SH-SY5Y (cell line): ENCODE results near the gene PON1.

Experiments
- GATA2 ChIP-seq: IDR thresholded peaks from 2 replicates; pipeline ENCODE4 v1.6.1; 2011; ENCODE audit warnings: mild to moderate bottlenecking, low read depth, low read length
- GATA3 ChIP-seq: IDR thresholded peaks from 2 replicates; pipeline ENCODE4 v1.6.1; 2011; ENCODE audit warnings: low read depth, mild to moderate bottlenecking, low read length, moderate library complexity

PON1 gene

DNA sequence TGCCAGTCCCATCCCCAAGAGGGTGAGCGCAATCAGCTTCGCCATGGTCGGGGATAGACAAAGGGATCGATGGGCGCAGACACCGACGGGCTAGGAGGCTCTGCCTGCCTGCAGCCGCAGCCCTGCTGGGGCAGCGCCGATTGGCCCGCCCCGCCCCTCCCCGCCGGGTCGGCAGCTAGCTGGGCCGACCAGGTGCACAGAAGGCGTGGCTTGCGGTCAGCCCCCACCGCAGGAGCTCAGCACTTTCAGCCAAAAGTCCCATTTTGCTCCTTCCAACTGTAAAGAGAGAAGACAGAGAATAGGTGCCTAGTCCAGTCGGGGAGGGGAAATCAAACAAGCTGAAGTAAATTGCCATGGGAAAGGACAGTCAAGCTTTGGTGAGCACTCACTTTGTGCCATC, at the start of gene PON1:
Gene PON1 (minus strand): TSS at position 102 of the 400 bp plus-strand sequence. CDS start 57 bp downstream, at position 45.
- TF ChIP-seq GATA2 (no peak), GATA3 (no peak)

DNA sequence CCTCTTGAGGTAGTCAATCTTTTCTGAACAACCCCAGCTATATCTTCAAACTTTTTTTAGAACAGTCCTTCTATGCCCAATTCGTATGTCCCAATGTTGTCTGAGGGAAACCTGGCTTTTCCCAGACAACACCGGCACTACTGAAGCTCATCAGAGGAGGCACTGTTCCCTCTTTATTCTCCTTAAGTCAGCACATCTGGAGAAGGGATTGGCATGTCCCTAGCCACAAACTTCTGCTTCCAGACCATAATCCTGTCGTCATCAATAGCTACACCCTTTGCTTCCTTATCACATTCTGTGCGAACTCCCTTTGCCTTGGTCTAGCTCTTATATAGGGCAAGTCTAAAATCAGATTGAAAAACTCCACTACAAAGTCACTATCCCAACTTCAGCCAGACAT, 49.0 kb upstream of the PON1 start:
- TF ChIP-seq GATA3 (no peak), GATA2 (no peak)

DNA sequence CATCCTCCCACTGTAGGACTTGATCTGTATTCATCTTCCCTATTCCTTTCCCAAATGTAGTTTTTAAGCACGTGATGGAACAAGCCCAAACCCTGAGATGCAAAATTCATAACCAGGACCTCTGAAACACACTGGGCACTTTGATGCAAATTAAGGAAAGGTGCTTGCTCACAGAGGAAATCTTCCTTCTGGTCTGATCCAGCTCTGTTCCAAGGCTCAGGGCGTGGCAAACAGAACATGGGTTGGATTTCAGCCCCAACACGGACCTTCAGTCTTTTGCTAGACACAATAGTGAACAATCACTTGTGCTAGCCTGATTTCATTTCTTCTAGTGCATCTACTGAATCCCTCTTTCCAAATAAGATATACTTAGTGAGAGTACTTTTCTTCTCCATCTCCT, 43.9 kb upstream of the PON1 start:
- no peak for TF ChIP-seq GATA3

DNA sequence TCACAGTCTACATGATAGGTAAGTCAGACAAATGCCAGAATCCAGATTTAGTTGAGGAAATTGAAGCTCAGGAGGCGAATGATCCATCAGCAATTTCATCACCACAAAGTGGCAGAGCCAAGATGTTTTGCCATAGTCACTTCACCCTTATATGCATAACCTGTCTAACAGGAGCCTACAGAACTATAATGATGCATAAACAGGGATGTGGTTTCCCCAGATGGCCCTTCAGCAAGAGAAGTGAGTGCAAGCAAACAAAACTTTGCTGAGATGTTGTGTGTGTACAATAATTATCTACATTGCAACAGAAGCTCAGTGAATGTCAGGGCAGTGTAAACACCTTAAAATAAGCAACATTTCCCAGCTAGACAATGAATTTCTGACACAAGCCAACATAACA, 43.3 kb upstream of the PON1 start:
- TF ChIP-seq GATA2 (no peak), GATA3 (no peak)

DNA sequence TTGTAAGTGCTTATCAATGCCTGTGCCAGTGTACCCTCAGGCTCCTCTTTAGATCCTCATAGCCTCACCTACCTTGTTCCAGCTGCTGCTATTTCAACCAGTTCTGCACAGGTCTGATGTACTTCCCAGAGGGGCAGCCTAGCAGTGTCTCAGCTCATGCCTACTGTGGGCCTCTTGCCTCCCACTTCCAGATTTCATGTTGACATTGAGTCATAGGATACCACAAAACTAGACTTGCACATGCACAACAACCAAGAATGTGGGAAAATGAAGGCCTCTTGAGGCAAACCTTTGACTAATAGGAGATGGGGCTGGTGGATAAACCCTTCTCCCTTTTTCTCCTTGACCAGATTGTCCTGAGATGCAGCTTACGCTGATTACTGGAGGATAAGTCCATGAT, 40.8 kb upstream of the PON1 start:
- TF ChIP-seq GATA3 (no peak), GATA2 (no peak)

DNA sequence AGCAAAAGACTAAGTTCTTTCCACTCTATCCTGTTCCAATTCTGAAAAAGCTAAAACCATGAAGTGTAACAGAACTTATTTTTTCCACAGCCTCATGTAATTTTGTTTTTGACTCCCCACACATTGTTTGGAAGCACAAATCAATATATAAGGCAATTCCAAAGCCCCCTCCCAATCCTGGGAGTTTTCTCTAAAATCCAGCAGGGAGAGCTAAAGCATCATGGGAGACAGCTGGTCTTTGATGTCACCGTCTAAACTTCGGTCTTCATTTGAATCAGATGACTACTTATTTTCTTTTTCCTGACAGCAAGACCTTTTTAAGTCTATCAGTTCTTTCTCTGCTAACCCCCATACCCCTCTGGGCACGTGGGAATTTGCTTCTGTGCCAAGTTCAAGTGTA, 33.3 kb upstream of the PON1 start:
- TF ChIP-seq GATA2 = no peak
- TF ChIP-seq GATA3 = no peak

DNA sequence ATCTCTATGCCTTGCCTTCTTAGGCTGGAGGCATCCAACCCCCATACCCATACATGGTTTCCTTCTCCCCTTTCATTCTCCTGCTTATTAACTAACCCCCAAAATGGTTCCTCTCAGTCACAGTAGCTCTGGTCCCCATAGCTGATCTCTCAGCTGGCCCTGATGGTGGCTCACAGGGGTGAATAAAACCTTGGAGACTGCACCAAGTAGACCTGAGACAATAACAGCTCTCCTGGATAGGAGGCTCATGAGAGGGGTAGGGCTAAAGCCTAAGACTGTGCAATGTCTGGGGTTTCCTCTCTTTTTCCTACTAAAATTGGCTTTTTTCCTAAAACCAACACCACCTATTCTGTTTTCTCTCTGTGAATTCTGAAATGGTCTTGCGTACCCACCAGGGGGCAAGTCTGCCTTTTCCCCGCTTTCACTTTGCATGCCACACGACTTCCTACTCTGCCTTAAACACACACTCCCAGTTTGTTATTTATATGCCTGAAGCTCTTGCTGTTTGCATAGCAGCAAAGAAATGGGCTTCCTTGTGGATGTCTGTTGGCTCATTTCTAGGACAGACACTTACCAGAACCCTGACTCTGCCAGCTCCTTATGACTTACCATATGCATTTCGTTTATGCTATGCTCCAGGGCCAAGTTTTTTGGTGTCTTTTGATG, 18.4 kb upstream of the PON1 start:
- TF ChIP-seq GATA2 (no peak), GATA3 (no peak)

DNA sequence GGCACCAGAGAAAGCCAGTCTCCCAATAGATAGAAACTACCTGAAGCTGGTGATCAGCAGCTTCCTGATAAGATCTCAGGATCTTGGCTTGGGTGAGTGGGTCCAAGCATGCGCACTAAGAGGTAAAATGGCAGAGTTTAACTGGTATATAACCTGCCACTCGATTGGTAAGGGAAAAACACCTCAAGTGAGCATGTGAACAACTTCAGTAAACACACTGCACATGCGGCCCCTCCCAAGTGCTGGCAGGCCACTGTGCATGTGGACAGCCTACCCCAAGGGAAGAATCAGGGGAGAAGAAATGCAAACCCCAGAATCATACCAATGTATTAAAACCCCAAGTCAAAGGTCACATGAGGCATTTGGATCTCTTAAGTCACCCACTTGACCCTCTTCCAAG, 17.7 kb upstream of the PON1 start:
- TF ChIP-seq GATA2 (no peak), GATA3 (no peak)

DNA sequence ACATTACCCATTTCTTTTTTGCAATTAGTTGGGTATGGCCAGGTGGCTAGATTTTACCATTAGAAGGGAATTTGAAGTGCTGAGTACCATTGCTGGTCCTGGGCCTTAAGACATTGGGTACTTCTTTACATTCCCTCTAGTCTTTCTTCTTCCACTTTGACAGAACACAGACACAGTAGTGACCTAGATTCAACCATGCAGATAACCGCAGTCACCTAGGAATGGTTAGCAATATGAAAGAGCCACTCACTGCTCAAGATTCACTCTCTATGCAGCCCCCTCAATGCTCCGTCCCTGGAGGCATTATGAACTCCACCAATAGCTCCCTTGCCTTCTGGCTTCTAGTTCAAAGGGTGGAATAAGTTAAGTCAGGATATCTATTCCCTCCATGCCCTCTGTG, 16.2 kb upstream of the PON1 start:
- no peak for TF ChIP-seq GATA3
- no peak for TF ChIP-seq GATA2

DNA sequence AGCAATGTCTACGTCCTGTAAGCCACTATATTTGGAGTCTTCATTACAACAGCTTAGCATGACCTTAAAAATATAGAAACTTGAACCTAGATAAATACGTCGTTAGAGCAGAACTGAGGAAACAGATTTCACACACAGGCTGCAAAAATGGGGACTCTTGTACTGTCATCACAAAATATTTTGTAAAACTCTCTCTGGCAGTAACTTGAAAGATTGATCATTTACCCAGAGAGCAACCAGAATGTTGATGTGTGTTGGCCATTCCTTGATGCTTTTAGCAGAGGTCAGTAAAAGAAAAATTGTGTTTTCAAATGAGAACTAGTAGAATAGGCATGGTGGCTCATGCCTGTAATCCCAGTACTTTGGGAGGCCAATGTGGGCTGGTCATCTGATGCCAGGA, 14.5 kb upstream of the PON1 start:
- TF ChIP-seq GATA2 = no peak
- TF ChIP-seq GATA3 = no peak

DNA sequence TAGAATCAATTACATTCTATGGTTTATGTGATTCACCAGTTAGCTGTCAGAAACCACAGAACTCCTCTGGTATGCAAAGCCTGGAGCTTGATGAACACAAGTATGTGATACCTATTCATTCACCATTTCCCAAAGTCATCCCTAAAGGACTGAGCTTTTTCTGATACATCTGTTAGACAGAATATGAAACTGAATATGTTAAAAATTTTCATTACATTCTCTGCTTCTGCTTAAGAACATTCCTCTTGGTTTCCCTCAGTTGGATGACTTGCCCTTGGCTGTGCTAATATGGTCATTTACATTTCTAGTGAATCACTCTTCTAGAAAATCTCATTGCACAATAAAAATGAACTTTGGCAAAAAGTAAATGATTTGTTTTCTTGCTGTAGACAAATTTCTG, 10.8 kb upstream of the PON1 start:
- no peak for TF ChIP-seq GATA3
- no peak for TF ChIP-seq GATA2

DNA sequence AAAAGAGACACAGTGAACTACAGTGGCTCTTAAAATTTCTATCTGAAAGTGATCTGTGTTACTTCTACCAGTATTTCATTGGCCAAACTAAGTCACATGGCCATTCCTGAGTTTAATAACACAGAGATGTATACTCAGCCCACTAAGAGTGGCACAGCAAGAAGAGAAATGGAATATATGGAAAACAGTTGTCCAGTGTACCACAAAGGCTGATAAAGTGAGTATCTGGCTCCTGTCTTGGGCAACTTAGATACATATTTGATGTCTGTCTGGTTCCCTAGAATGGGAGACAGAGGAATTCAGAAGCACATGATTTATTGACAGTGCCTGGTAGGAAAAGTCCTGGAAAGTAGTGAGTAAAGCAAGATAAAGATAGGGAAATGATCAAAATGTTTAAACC, 10.1 kb upstream of the PON1 start:
- no peak for TF ChIP-seq GATA2
- no peak for TF ChIP-seq GATA3

DNA sequence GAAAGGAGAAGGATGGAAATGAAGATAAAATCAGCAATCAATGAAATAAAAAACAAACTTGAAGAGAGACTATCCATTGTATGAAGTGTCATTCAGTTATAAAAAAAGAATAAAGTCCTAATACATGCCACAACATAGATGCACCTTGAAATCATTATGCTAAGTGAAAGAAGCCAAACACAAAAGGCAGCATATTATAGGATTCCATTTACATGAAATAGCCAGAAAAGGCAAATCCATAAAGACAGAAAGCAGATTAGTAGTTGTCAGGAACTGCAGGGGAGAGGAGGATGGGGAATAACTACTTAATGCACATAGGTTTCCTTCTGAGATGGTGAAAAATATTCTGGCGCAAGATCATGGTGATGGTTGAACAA, 6.6 kb upstream of the PON1 start:
- TF ChIP-seq GATA3 (no peak), GATA2 (no peak)

DNA sequence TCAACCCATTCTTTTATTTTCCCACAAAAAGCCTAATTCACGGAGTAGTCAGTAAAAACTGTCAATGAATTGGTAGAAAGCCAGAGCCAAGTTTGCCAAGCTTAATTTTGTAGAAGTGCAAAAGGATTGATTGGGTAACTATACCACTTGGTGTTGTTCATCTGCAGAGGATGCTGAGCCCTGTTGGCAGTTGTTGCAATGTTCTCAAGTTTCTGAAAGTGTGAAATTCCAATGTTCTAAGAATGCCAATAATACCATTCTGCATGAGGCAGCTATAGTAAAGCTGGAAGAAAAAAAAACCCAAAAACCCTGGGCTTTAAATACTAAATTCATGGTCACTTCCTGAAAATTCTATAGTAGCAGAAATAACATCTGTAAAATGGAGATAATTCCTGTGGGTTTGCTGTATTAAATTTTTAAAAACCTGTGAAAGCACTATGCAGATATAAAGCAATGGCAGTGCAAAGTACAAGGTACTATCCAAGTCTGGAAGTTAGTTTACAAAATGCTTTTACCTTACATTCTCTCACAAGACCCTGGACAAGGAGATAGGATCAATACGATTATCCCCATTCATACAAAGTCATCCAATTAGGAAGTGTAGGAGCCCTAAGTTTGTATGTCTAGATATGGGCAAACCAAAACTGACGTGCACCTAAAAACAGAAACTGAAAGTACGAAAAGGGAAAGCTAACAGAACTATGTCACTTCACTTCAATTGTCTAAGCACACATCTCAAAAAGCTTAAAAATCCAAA, 6.0 kb upstream of the PON1 start:
- TF ChIP-seq GATA2 (no peak), GATA3 (no peak)

DNA sequence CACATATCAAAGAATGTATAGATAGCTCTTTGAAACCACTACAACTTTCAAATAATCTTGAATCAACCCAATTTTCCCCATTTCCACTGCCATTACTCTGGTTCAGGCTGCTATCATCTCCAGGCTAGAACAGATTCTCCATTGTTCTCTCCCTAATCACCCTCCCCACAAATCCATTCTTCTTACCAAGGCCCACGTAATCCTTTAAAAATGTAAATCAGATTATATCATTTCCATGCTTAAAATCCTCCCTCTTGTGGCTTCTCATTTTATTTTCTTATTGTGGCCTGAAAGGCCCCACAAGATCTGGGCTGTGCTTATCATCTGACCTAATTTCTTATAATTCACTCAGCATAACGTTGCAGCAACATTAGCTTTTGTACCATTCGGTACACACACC, 3.0 kb upstream of the PON1 start:
- TF ChIP-seq GATA2 (no peak), GATA3 (no peak)
